ENCODE results near the gene CSTF1. TPM values are rescaled to one million over a fixed set of nuclear protein-coding genes. Genes with fewer than 3 reads are reported as not detected.

The CSTF1 gene
- total RNA-seq = 10 to 100 TPM; 12.1 to 17.5 (median 16.2) TPM
- polyA plus RNA-seq = 10 to 100 TPM in 1 of 2 donors, 1 to 10 TPM in 1; 4.5 to 13.0 TPM

DNA sequence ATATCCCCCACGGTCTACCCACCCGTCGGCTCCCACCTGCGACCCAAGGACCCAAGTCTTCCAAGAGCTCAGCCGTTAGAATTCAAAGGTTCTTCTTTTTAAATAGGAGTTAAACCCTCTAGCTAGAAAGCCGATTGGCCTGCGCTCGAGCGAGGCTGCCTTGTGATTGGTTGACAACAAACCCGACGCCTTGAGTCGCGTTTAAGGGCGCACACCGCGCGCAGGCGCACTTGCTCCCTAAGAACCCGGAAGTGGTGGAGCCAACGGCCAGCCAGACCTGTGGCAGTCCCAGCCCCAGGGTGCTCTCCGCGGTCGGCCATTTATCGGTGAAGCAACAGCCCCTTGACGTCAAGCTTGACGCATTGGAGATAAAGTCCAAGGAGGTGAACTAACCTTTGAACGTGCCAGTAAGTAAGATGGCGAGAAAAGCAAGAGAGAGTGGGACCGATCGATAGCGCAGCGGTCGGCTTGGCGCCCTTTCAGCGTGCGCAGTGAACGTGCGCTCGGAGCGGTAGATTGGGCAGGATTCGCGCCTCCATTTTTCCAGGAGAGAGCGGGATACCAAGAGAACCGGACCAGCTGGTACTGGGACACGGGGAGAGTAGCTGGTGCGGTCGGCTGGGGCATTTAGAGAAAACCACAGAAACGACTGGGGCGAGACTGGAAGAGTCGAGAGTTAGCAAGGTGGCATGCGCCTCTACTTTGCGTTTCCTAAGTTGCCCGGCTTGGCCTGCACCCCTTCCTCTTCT, at the start of gene CSTF1, which contains the start of gene AURKA:
CSTF1 (plus strand) TSS at position 514 of the 749 bp plus-strand sequence. CDS start 2,908 bp downstream, outside the sequence.
AURKA (minus strand) TSS at position 84 of the 749 bp plus-strand sequence. CDS start 4,018 bp downstream, outside the sequence.
- intact Hi-C loops (cut with DNase I) = no loop called here
- FAIRE-seq = peak; percentile 78
- whole genome bisulfite sequencing, 2 donors = 0% methylated on average over 53 of the region's 53 CpGs

DNA sequence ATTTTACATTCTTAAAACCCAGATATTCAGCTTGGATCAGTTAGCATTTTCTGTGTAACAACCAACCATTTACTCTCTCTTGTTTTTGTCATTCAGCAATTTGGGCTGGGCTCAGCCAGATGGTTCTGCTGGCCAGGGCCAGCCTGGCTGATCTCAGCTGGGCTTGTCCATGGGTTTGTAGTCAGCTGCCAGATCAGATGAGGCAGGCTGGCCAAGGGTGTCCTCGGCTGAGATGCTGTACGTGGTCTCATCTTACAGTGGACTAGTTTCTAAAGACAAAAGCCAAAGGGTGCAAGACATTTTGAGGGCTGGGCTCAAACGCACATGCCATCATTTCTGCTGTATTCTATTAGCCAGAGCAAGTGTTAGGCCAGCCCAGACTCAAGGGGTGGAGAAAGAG, 49.7 kb upstream of the CSTF1 start:
- no peaks in the 10 kb centered on the region for H3K9me3 ChIP-seq
- H3K27ac ChIP-seq = no peak overlapping the region
- no peak for ATAC-seq
- peaks cover 0 to 8% (median 0%) of the 10 kb centered on the region in 4 donors for H3K27me3 ChIP-seq
- H3K36me3 ChIP-seq = no peaks in the 10 kb centered on the region
- intact Hi-C loops (cut with DNase I) = no loop called here
- no peak overlapping the region for H3K4me3 ChIP-seq
- DNase-seq = no peak
- 76 to 85% methylated on average over 3 of the region's 3 CpGs for WGBS, 2 donors
- peaks cover 0 to 7% (median 3%) of the 10 kb centered on the region in 3 donors for H3K4me1 ChIP-seq
- no peak for FAIRE-seq
- TF ChIP-seq, protein P1, sequence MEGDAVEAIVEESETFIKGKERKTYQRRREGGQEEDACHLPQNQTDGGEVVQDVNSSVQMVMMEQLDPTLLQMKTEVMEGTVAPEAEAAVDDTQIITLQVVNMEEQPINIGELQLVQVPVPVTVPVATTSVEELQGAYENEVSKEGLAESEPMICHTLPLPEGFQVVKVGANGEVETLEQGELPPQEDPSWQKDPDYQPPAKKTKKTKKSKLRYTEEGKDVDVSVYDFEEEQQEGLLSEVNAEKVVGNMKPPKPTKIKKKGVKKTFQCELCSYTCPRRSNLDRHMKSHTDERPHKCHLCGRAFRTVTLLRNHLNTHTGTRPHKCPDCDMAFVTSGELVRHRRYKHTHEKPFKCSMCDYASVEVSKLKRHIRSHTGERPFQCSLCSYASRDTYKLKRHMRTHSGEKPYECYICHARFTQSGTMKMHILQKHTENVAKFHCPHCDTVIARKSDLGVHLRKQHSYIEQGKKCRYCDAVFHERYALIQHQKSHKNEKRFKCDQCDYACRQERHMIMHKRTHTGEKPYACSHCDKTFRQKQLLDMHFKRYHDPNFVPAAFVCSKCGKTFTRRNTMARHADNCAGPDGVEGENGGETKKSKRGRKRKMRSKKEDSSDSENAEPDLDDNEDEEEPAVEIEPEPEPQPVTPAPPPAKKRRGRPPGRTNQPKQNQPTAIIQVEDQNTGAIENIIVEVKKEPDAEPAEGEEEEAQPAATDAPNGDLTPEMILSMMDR (IDR thresholded peaks at IDR 0.05) = no peak

More for the DNA sequence above, at the start of gene CSTF1, which contains the start of gene AURKA:
- peaks cover 0 to 20% (median 19%) of the 10 kb centered on the region in 3 donors for H3K36me3 ChIP-seq
- H3K9me3 ChIP-seq = no peaks in the 10 kb centered on the region
- peak within 1 kb of the TSS; percentile 66 to 90 (median 82) for H3K27ac ChIP-seq
- peak within 1 kb of the TSS; percentile 54 to 77 (median 70) for H3K4me3 ChIP-seq
- H3K4me1 ChIP-seq = peaks cover 12 to 18% (median 16%) of the 10 kb centered on the region in 3 donors
- DNase-seq (peak; percentile 99 to 100 (median 100)), ATAC-seq (peak; percentile 95 to 98 (median 96))
- H3K27me3 ChIP-seq = no peaks in the 10 kb centered on the region
- TF ChIP-seq, protein P1 (IDR thresholded peaks at IDR 0.05) = no peak

DNA sequence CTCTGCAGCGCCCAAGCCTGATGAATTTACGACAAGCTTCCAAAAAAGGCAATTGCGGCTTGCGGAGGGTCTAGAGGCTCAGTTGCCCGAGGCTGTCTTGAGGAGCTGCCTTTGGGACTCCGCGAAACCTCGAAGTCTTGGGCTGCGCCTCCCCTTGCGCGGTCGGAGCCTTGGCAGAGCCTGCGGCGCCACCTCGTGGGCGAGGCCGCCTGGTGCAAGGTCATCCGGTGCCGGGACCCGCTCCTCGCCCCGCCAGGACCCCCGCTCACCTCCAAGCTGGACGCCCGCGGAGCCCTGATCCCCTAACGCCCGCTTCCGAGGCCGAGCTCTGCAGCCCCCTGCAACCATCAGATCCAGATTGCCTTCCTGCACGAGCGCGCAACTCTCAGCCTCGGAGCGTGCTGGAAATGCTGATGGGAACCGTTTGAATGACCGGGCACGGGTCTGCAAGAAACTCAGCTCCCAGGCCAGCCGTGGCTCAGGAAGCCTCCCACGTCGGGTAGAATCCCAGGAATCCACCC, 48.5 kb upstream of the CSTF1 start:
- peak in 5 of 6 donors; percentile 18 to 86 (median 55) for DNase-seq
- TF ChIP-seq, protein P1 (IDR thresholded peaks at IDR 0.05) = peak; percentile 34 to 67 (median 56)
- 2 to 3% methylated on average over 41 of the region's 41 CpGs for WGBS, 2 donors
- intact Hi-C loops (cut with DNase I) = no loop called here
- Histone ChIP-seq H3K36me3 (no peaks in the 10 kb centered on the region), H3K4me1 (peaks cover 6 to 17% (median 12%) of the 10 kb centered on the region in 3 donors), H3K27ac (no peak overlapping the region), H3K4me3 (peak overlapping the region in 1 of 4 donors; percentile 26), H3K9me3 (no peaks in the 10 kb centered on the region), H3K27me3 (peaks cover 0 to 5% (median 0%) of the 10 kb centered on the region in 4 donors)
- ATAC-seq = peak; percentile 55 to 88 (median 83)
- FAIRE-seq = no peak

DNA sequence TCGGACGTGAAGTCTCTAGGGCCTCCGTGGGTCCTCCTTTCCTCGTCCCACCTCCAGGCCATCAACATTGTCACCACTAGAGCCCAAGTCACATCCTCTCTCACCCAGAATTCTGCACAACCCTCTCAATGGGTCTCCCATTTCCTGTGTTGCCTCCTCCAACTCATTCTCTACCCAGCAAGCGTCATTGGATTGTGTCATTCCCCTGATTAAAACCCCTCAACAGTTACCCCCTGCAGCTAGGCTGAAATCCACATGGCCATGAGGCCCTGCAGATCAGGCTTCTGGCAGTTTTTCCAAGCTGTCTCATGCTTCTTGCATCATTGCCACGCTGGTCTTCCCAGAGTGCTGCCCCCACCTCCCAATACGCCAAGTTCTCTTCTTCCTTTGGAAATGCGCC, 46.5 kb upstream of the CSTF1 start:
- ATAC-seq (no peak), FAIRE-seq (no peak), DNase-seq (no peak)
- H3K36me3 ChIP-seq = no peaks in the 10 kb centered on the region
- no peak overlapping the region for H3K4me3 ChIP-seq
- peaks cover 6 to 19% (median 13%) of the 10 kb centered on the region in 3 donors for H3K4me1 ChIP-seq
- no peaks in the 10 kb centered on the region for H3K9me3 ChIP-seq
- intact Hi-C loops (cut with DNase I) = no loop called here
- no peak overlapping the region for H3K27ac ChIP-seq
- H3K27me3 ChIP-seq = peaks cover 0 to 5% (median 0%) of the 10 kb centered on the region in 4 donors
- 87 to 90% methylated on average over 8 of the region's 8 CpGs for WGBS, 2 donors
- TF ChIP-seq, protein P1 (IDR thresholded peaks at IDR 0.05) = no peak
